Upper lobe of right lung (tissue), 1 donor: Measurements from ENCODE around the gene ZDHHC1. TPM values are rescaled to one million over a fixed set of nuclear protein-coding genes. Genes with fewer than 3 reads are reported as not detected.
A peak's percentile ranks its signal among the peaks of the same experiment; 100 is the strongest.

Source experiments
- ATAC-seq: fragments of 200-7000 bp; cut with Tn5 transposase; one replicate; pipeline ENCODE4 v1.9.1; 2020; ENCODE audit warnings: mild to moderate bottlenecking, moderate library complexity
- DNase-seq: peaks from one replicate; pipeline ENCODE4 v3.0.0-alpha.2; 2020
- H3K27ac ChIP-seq: fragments of 200-600 bp; one replicate; pipeline ENCODE4 v1.8.0; 2022
- H3K27me3 ChIP-seq: fragments of 200-600 bp; one replicate; pipeline ENCODE4 v1.8.0; 2022; ENCODE audit warnings: mild to moderate bottlenecking
- H3K36me3 ChIP-seq: fragments of 200-600 bp; one replicate; pipeline ENCODE4 v1.8.0; 2022
- H3K4me1 ChIP-seq: fragments of 200-600 bp; one replicate; pipeline ENCODE4 v1.8.0; 2022
- H3K4me3 ChIP-seq: fragments of 200-600 bp; one replicate; pipeline ENCODE4 v1.8.0; 2022; ENCODE audit warnings: mild to moderate bottlenecking
- H3K9me3 ChIP-seq: fragments of 200-600 bp; one replicate; pipeline ENCODE4 v1.8.0; 2022
- intact Hi-C: fragments of 100-400 bp; cut with DNase I; formaldehyde crosslinking; loops from one replicate; pipeline ENCODE4 v1.11.0; 2022
- total RNA-seq: library from RNA; stranded (reverse); fragmentation: NEBNext Ultra II Directional; extraction: Animal tissue kit (Norgen Biotek cat#: 25700); gene quantifications from one replicate; pipeline ENCODE4 v1.2.1, GENCODE V29; 2021
- TF ChIP-seq, protein P1 (sequence below): fragments of 200-600 bp; IDR thresholded peaks from one replicate; pipeline ENCODE4 v1.8.0; 2022; ENCODE audit warnings: antibody characterized with exemption
- donor health status: DM: no; HTN: yes; CAD: no; lungs with severe emphysema.

Gene ZDHHC1
- total RNA-seq, 1 donor from 2014 or later = 11.1 TPM

DNA sequence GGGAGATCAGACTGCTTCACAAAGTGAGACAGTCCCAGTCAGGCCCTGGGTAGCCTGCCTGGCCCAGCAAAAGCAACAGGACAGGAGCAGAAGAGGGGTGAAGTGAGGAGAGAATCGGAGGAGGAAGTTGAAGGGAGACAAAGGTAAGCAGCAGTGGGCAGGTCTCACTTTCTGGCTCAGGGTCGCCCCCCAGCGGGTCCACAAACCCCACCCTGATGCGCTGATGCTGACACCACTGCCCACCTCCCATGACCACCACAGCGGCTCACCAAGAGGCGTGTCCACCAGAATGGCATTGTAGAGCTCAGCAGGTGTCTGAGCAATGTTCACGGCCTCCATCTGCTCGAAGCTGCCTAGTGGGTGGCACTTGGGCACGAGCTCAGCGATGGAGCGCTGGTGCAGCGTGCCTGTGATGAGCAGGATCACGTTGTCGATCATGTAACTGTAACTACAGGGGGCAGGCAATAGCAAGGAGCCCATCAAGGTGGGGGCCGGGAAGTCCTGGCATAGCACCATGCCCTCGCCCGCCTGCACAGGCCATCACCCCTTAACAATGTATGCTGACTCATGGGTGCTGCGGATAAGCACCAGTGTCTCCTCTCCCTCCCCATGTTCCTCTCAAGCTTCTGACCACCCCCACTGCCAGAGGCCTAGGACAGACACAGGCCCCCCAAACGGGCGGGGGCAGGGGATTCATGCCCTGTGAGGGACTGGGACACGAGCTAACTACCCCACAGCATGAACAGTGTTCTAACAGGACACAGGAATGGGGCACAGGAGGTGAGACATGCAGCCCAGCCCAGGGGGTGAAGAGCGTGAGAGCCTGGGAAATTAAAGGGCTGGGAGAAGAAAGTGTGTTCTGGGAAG lies 28.2 kb upstream of the ZDHHC1 start:
- H3K27ac ChIP-seq = peak overlapping the region; percentile 45
- H3K27me3 ChIP-seq = no peaks in the 10 kb centered on the region
- peaks cover 63% of the 10 kb centered on the region for H3K4me1 ChIP-seq
- DNase-seq (no peak), ATAC-seq (no peak)
- H3K36me3 ChIP-seq = peaks cover 57% of the 10 kb centered on the region
- TF ChIP-seq, protein P1, sequence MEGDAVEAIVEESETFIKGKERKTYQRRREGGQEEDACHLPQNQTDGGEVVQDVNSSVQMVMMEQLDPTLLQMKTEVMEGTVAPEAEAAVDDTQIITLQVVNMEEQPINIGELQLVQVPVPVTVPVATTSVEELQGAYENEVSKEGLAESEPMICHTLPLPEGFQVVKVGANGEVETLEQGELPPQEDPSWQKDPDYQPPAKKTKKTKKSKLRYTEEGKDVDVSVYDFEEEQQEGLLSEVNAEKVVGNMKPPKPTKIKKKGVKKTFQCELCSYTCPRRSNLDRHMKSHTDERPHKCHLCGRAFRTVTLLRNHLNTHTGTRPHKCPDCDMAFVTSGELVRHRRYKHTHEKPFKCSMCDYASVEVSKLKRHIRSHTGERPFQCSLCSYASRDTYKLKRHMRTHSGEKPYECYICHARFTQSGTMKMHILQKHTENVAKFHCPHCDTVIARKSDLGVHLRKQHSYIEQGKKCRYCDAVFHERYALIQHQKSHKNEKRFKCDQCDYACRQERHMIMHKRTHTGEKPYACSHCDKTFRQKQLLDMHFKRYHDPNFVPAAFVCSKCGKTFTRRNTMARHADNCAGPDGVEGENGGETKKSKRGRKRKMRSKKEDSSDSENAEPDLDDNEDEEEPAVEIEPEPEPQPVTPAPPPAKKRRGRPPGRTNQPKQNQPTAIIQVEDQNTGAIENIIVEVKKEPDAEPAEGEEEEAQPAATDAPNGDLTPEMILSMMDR = no peak
- H3K4me3 ChIP-seq = no peak overlapping the region
- H3K9me3 ChIP-seq = no peaks in the 10 kb centered on the region
- intact Hi-C loops = no loop called here

DNA sequence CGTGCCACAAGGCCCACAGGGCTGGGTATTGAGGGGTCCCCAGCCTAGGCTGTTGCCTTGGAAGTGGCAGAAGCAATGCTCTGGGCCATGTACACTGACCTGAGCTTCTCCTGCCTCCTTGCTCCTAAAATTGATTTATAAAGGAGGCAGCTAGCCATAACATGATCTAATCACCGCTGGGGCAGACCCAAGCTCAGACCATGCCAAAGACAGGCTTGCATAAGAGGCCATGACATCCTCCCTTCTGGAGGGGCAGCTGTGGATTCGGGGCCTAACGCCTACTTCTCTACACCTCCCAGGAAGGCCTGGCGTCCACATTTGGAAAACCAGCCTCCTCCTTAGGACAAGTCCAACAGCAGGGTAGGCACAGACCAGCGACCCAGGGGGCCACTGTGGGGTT lies 27.0 kb upstream of the ZDHHC1 start:
- DNase-seq = no peak
- no peak for ATAC-seq
- Histone ChIP-seq H3K9me3 (no peaks in the 10 kb centered on the region), H3K4me3 (no peak overlapping the region), H3K27ac (peak overlapping the region; percentile 45), H3K36me3 (peaks cover 62% of the 10 kb centered on the region), H3K27me3 (no peaks in the 10 kb centered on the region), H3K4me1 (peaks cover 56% of the 10 kb centered on the region)
- TF ChIP-seq, protein P1 = no peak
- intact Hi-C loops = no loop called here

DNA sequence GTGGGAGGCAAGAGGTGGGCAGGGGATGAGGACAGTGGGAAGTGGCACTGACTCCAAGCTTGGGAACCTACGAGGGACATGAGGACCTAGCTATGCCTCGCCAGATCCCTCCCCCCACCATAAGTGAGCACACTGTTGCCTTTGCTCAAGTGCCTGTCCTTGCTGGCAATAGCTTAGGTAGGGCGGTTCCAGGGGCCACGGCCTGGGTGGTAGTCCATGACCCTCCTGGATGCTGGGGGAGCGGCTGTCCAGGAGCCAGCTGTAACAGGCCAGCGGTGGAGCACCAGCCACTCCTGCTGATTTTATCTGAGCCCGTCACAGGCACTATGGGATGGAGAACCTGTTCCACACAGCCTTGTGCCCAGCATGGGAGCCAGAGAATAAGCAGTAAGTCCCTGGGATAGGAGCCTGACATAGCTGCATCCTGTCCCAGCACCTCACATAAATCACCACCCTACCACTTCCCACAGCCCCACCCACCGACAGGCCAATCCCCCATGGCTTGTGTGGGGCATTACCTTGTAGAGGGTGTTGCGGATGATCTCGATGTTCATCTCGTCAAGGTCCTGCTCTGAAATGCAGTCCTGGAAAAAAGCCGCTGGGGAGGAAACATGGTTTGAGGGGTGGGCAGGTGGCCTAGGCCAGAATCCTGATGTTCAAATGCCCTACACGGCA lies 26.4 kb upstream of the ZDHHC1 start:
- intact Hi-C loops = no loop called here
- no peaks in the 10 kb centered on the region for H3K27me3 ChIP-seq
- TF ChIP-seq, protein P1 = no peak
- H3K4me3 ChIP-seq = no peak overlapping the region
- no peak for DNase-seq
- H3K27ac ChIP-seq = peak overlapping the region; percentile 45
- peaks cover 62% of the 10 kb centered on the region for H3K36me3 ChIP-seq
- peaks cover 50% of the 10 kb centered on the region for H3K4me1 ChIP-seq
- no peak for ATAC-seq
- H3K9me3 ChIP-seq = no peaks in the 10 kb centered on the region

DNA sequence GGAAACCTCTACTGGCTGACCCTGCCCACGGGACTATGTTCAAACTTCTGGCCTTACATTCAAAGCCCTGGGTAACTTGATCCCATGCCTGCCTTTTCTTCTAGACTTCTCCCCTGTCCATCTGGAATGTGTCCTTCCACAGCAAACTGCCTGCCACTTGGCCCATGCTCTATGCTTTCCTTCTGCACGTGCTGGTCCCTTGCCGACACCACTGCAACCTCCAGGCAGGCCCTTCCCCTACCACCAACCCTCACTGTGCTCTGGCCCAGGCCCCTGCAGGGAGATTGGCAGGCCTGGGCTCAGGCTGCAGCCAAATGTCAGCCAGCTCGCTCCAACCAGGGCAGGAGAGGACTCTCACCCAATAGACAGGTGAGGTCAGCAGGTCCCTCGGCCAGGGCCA lies 25.6 kb upstream of the ZDHHC1 start:
- DNase-seq = no peak
- Histone ChIP-seq H3K27me3 (no peaks in the 10 kb centered on the region), H3K4me1 (peaks cover 42% of the 10 kb centered on the region), H3K4me3 (no peak overlapping the region), H3K36me3 (peaks cover 68% of the 10 kb centered on the region), H3K9me3 (no peaks in the 10 kb centered on the region), H3K27ac (peak overlapping the region; percentile 42)
- TF ChIP-seq, protein P1 = no peak
- intact Hi-C loops = no loop called here
- no peak for ATAC-seq

DNA sequence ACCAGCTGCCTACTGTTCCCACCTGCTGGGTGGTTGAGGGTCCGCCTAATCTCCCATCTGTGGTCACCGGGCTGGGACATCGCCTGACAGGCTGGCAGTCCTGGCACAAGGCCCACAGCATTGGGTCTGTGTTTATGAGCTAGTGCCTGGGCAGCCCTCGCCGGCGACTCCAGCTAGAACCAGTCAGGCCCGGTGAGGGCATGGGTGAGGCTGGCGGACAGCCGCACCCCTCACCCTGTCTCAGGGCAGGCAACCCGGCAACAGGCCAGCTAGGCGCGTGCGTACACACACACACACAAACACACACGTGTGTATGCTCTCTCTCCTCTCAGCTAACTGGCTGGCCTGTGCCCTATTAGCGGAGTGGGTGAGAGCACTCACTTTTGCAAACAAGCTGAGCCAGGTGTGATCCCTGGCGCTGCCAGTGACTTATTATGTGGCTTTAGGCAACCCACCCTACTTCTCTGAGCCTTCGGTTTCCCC lies 25.0 kb upstream of the ZDHHC1 start:
- peaks cover 36% of the 10 kb centered on the region for H3K4me1 ChIP-seq
- DNase-seq = peak; percentile 92
- intact Hi-C loops = no loop called here
- ATAC-seq = peak; percentile 84
- no peak overlapping the region for H3K4me3 ChIP-seq
- H3K27ac ChIP-seq = peak overlapping the region; percentile 37
- H3K36me3 ChIP-seq = peaks cover 74% of the 10 kb centered on the region
- H3K27me3 ChIP-seq = no peaks in the 10 kb centered on the region
- no peaks in the 10 kb centered on the region for H3K9me3 ChIP-seq
- TF ChIP-seq, protein P1 = no peak
